Omental fat pad (tissue), 4 donors: ENCODE data around the gene MYO16. TPM values are rescaled to one million over a fixed set of nuclear protein-coding genes. Genes with fewer than 3 reads are reported as not detected.

Source experiments
- ATAC-seq: fragments of 150-250 bp; one replicate; pipeline ENCODE4 v1.9.1; 2016; ENCODE audit warnings: mild to moderate bottlenecking, moderate library complexity; ENCODE audit not compliant: low FRiP score
- DNase-seq: peaks from one replicate; pipeline ENCODE4 v3.0.0-alpha.2; 2019; ENCODE audit warnings: low spot score
- CTCF ChIP-seq, 3 donors: fragments of 450-650 bp; IDR thresholded peaks; one replicate each; pipeline ENCODE4 v1.5.1; 2016 to 2017; ENCODE audit warnings: antibody characterized with exemption in 3 of 3, mild to moderate bottlenecking in 3 of 3, moderate library complexity in 2 of 3
- total RNA-seq, 4 donors: library from RNA; depleted of rRNA; stranded (reverse); fragments of >200 nt; gene quantifications; one replicate each; pipeline ENCODE4 v1.1.0, GENCODE V29; 2016

MYO16 gene
- total RNA-seq, 4 donors from 2014 or later = 0.48 to 1.9 (median 0.93) TPM; not detected in 1

DNA sequence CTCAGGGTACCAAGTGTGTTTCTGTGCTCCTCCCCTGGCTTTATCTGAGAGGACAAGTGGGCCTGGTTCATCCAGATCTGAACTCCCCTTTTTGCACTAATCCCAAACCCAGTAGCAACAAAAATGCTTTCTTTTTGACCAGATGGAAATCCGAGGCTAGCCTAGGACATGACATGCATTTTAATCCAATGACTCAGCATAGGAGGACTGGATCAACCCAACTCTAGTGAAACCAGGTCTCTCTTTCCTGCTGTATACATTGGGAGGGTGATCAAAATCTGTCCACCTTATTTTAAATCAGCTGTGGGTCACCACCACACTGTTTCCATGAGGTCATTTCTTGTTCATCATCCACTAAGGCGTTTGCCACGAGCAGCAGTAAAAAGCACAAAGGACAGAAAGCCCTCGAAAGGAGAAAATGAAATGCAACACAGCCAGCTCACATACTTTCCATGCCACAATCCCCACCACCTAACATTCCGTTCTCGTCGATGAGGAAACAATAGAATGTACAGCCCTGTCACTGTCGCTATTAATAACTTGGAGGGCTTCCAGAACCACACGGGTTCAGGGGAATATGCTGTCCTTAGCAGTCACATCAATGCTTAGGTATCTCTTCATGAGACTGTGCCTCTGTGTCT, 614.0 kb downstream of the MYO16 start:
- no peak for ATAC-seq
- no peak for DNase-seq

GRCh38 chr13:109244566-109244965, 615.2 kb downstream of the MYO16 start:
- no peak for ATAC-seq
- DNase-seq = no peak
- TF ChIP-seq CTCF (IDR thresholded peaks at IDR 0.05) = no peak

More for the DNA sequence above, 614.0 kb downstream of the MYO16 start:
- TF ChIP-seq CTCF (IDR thresholded peaks at IDR 0.05) = no peak

DNA sequence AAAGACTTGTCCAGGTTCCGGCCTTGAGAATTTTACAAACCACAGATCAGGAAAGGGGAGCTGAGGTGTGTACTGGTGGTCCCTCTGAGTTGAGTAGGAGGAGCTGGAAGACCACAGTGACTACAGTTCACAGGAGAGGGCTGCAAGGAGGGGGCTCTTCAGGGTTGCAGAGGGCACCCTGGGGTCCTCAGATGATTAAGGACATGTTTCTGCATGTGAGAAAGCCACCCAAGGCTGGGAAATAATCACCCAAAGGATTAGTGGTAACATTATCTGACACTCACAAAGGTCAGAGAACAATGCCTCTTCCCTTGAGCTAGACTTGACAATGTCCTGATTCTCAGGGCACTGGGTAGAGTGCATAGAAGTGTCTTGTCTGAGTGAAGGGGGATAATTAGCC, 616.6 kb downstream of the MYO16 start:
- no peak for TF ChIP-seq CTCF (IDR thresholded peaks at IDR 0.05)
- DNase-seq = no peak
- ATAC-seq = no peak

- DNase-seq (no peak), ATAC-seq (no peak)
- no peak for TF ChIP-seq CTCF (IDR thresholded peaks at IDR 0.05)
Measured at GRCh38 chr13:109249780-109250528, 620.5 kb downstream of the MYO16 start.

DNA sequence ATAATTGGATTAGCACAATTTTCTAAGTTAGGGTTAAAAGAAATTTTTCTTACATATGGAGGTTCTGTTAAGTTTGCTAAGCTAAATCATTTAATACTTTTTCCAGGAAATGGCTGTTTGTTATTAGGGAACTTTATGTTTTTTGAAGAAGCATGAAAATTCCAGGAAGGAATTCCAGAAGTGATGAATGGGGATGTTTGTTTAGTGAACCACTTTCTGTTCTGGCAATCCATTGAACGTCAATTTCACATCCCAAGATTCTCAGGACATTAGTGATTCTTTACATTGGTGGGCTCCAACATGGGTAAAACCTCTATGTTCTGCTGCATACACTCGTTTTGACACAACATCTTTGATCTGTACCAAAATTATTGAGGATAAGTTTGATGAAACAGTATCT, 622.5 kb downstream of the MYO16 start:
- TF ChIP-seq CTCF (IDR thresholded peaks at IDR 0.05) = no peak
- no peak for ATAC-seq
- DNase-seq = no peak

DNA sequence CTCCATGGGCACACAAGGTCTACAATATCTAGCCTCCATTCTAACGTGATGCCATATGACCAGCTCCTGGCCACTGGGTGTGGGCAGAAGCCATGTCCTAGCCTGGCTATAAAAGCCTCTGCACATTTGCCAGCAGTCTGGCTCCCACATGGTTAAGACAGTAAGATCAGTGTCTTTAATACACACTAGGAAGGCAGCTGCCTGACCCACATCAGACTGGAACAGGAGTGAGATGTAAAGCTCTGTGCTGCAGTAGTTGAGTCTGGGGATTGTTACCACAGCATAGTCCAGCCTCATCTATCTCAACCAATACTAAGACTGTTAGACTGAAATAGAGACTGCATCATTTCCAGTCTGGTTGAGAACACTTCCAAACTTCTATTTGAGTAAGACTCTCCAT, 623.9 kb downstream of the MYO16 start:
- TF ChIP-seq CTCF (IDR thresholded peaks at IDR 0.05) = no peak
- ATAC-seq = no peak
- no peak for DNase-seq

DNA sequence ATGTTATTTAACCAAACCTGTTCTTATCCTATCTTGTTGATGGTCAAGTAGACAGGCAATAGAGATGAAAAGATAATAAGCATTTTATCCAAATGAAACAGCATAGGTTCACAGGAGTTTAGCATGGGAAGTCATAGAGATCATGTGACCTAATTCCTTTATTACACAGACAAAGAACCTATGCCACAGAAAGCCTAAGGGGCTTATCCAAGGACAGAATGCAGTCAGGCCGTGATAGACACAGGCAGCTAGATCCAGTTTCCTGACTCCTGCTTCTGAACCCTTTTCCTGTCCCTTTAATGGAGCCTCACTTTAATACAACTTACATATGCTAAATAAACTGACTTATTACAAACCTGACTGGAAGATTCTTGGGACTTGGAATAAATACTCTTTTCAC, 624.9 kb downstream of the MYO16 start:
- no peak for TF ChIP-seq CTCF (IDR thresholded peaks at IDR 0.05)
- DNase-seq = no peak
- no peak for ATAC-seq
